ENCODE results near the gene SCN10A. TPM values are rescaled to one million over a fixed set of nuclear protein-coding genes. Genes with fewer than 3 reads are reported as not detected.

Gene SCN10A
- total RNA-seq (2014; rRNA removed; shearing (Covaris generic)) = not detected in 2 replicates

GRCh38 chr3:38816026-38816425 is at the start of gene SCN10A:
Gene SCN10A (minus strand): TSS chr3:38816217. CDS start chr3:38794010, 22,207 bp downstream.
- H3K4me3 ChIP-seq (ENCODE audit: insufficient read depth, low read depth, low read length) = no peak within 1 kb of the TSS
- no peaks in the 10 kb centered on the region for H3K36me3 ChIP-seq (replicated peaks; ENCODE audit: control insufficient read depth, insufficient read depth, low read length)
- DNase-seq = no peak
- no peaks in the 10 kb centered on the region for H3K27me3 ChIP-seq (ENCODE audit: control insufficient read depth, insufficient read depth, low read length)

DNA sequence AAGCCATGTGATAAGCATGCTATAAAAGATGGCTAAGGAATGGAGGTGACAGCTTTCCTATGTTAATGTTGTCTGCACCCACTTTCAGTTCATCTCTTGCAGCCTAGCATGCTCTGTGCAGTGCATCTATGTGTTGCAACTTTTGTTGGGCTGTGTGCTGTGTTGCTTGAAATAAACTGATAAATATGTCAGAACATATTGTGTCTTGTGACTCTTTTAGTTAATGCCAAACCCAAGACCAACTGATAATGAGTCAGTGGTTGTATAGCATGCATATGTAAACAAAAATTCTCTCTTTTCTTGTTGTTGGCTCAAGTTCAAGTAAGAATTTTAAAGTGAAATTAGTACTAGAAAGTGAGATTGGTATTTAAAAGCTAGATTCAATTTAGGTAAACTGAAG is 37.0 kb upstream of the SCN10A start:
- Histone ChIP-seq H3K27me3 (ENCODE audit: control insufficient read depth, insufficient read depth, low read length) (no peaks in the 10 kb centered on the region), H3K36me3 (replicated peaks; ENCODE audit: control insufficient read depth, insufficient read depth, low read length) (no peaks in the 10 kb centered on the region), H3K4me3 (ENCODE audit: insufficient read depth, low read depth, low read length) (no peak overlapping the region)
- no peak for DNase-seq

- H3K27me3 ChIP-seq (ENCODE audit: control insufficient read depth, insufficient read depth, low read length) = no peaks in the 10 kb centered on the region
- no peak overlapping the region for H3K4me3 ChIP-seq (ENCODE audit: insufficient read depth, low read depth, low read length)
- DNase-seq = no peak
- H3K36me3 ChIP-seq (replicated peaks; ENCODE audit: control insufficient read depth, insufficient read depth, low read length) = no peaks in the 10 kb centered on the region
These were observed 27.9 kb upstream of the SCN10A start for GRCh38 chr3:38843898-38844297.

GRCh38 chr3:38842266-38842965 is 26.4 kb upstream of the SCN10A start:
- Histone ChIP-seq H3K36me3 (replicated peaks; ENCODE audit: control insufficient read depth, insufficient read depth, low read length) (no peaks in the 10 kb centered on the region), H3K4me3 (ENCODE audit: insufficient read depth, low read depth, low read length) (no peak overlapping the region), H3K27me3 (ENCODE audit: control insufficient read depth, insufficient read depth, low read length) (no peaks in the 10 kb centered on the region)
- no peak for DNase-seq

GRCh38 chr3:38840987-38841386 is 25.0 kb upstream of the SCN10A start:
- no peaks in the 10 kb centered on the region for H3K27me3 ChIP-seq (ENCODE audit: control insufficient read depth, insufficient read depth, low read length)
- no peaks in the 10 kb centered on the region for H3K36me3 ChIP-seq (replicated peaks; ENCODE audit: control insufficient read depth, insufficient read depth, low read length)
- DNase-seq = no peak
- no peak overlapping the region for H3K4me3 ChIP-seq (ENCODE audit: insufficient read depth, low read depth, low read length)

- no peaks in the 10 kb centered on the region for H3K27me3 ChIP-seq (ENCODE audit: control insufficient read depth, insufficient read depth, low read length)
- H3K36me3 ChIP-seq (replicated peaks; ENCODE audit: control insufficient read depth, insufficient read depth, low read length) = no peaks in the 10 kb centered on the region
- DNase-seq = no peak
These were observed 21.3 kb upstream of the SCN10A start for GRCh38 chr3:38837358-38837757.

GRCh38 chr3:38836561-38836960 is 20.5 kb upstream of the SCN10A start:
- DNase-seq = no peak
- H3K27me3 ChIP-seq (ENCODE audit: control insufficient read depth, insufficient read depth, low read length) = no peaks in the 10 kb centered on the region

More at GRCh38 chr3:38837358-38837757, 21.3 kb upstream of the SCN10A start:
- H3K4me3 ChIP-seq (ENCODE audit: insufficient read depth, low read depth, low read length) = no peak overlapping the region

DNA sequence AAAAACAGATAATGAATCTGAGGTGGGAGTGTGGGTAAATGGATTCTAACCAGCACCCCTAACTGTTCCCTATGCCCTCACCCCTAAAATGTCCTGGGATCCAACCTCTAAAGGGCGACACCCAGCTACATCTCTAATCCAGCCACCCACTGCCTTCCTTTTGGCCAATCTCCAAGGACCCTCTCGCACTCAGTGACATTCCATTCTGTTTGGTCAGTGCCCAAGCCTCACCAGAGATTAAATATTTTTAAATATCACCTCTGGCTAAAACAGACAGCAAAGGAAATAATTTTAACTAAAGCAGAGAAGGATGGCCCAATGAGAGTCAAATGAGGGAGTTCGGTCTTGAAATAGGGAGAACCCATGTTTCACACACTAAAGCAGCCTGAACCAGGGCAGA is 19.9 kb upstream of the SCN10A start:
- H3K4me3 ChIP-seq (ENCODE audit: insufficient read depth, low read depth, low read length) = no peak overlapping the region
- DNase-seq = no peak
- H3K27me3 ChIP-seq (ENCODE audit: control insufficient read depth, insufficient read depth, low read length) = no peaks in the 10 kb centered on the region
- no peaks in the 10 kb centered on the region for H3K36me3 ChIP-seq (replicated peaks; ENCODE audit: control insufficient read depth, insufficient read depth, low read length)

More at GRCh38 chr3:38836561-38836960, 20.5 kb upstream of the SCN10A start:
- Histone ChIP-seq H3K36me3 (replicated peaks; ENCODE audit: control insufficient read depth, insufficient read depth, low read length) (no peaks in the 10 kb centered on the region), H3K4me3 (ENCODE audit: insufficient read depth, low read depth, low read length) (no peak overlapping the region)

- H3K4me3 ChIP-seq (ENCODE audit: insufficient read depth, low read depth, low read length) = no peak overlapping the region
- no peaks in the 10 kb centered on the region for H3K27me3 ChIP-seq (ENCODE audit: control insufficient read depth, insufficient read depth, low read length)
- no peaks in the 10 kb centered on the region for H3K36me3 ChIP-seq (replicated peaks; ENCODE audit: control insufficient read depth, insufficient read depth, low read length)
- no peak for DNase-seq
These were observed 18.7 kb upstream of the SCN10A start for GRCh38 chr3:38834717-38835116.

DNA sequence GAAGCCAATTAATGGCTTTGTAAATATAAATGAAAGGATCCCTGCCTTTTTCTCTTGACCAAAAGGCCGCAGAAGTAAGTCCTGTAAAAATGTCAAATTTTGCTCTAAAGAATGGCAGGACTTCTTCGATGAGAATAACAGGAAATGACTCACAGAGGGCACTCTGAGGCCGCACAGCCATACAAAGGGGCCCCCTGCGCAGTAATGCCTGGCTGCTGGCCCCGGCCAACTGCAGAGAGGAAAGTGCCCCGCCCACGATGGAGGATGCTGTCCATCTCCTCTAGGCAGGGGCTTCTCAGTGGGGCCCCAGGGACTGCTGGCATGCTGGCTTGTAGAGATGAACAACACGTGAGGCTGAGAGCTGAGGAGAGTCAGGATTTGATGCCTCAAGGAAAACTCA is 18.1 kb upstream of the SCN10A start:
- DNase-seq = peak; percentile 51
- no peaks in the 10 kb centered on the region for H3K36me3 ChIP-seq (replicated peaks; ENCODE audit: control insufficient read depth, insufficient read depth, low read length)
- no peaks in the 10 kb centered on the region for H3K27me3 ChIP-seq (ENCODE audit: control insufficient read depth, insufficient read depth, low read length)
- no peak overlapping the region for H3K4me3 ChIP-seq (ENCODE audit: insufficient read depth, low read depth, low read length)

DNA sequence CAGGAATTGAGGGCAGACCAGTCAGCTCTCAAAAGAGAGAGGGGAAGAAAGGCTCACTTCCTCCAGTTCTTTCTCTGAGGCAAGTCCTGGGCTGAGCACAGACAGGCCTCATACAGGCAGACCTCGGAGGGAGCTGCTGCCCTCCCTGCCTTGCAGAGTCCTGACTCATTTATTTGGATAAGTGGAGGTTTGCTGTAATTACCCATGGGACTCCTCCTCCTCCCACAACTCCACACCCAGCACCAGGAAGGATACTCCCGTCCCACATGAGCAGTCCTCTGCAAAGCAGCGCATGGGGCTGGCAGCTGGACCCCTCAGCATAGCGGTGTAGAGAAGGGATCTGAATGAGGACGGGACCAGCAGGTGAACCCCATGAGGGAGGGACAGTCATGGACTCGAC is 13.4 kb upstream of the SCN10A start:
- no peaks in the 10 kb centered on the region for H3K36me3 ChIP-seq (replicated peaks; ENCODE audit: control insufficient read depth, insufficient read depth, low read length)
- DNase-seq = no peak
- H3K27me3 ChIP-seq (ENCODE audit: control insufficient read depth, insufficient read depth, low read length) = no peaks in the 10 kb centered on the region
- no peak overlapping the region for H3K4me3 ChIP-seq (ENCODE audit: insufficient read depth, low read depth, low read length)

DNA sequence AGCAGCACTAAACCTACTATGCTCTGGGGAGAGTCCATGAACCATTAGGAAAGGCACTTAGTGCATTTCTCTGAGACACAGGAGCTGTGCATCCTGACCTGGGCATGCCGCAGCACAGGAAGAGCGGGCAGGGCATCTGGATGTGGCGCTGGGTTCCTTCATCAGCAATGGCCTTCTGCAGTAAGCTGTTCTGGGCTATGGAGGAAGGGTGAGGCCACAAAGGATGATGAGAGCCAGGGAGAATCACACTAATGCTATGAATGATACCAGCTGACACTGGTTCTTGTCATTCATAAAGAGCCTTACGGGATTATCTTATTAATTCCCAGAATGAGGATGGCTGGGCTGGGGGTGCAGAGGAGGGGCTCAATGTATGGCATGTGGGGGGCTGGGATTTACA is 12.7 kb upstream of the SCN10A start:
- Histone ChIP-seq H3K27me3 (ENCODE audit: control insufficient read depth, insufficient read depth, low read length) (no peaks in the 10 kb centered on the region), H3K36me3 (replicated peaks; ENCODE audit: control insufficient read depth, insufficient read depth, low read length) (no peaks in the 10 kb centered on the region), H3K4me3 (ENCODE audit: insufficient read depth, low read depth, low read length) (no peak overlapping the region)
- no peak for DNase-seq

DNA sequence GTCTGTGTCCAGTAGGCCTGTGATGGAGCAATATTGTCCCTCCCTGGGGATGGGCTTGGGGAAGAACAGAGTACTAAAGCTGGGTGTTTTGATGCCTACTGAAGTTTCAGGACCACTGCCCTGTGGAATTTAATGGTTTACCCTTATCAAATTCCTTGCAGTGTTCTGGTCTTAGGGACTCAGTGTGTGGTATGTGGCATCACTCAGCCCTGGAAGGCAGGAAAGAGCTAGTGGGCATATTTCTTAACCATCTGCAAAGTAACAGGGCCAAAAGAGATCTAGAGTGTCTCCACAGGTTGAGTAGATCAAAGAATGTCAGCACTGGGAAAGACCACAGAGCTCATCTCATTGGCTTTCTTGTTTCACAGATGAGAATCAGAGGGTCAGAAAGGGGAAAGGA is 11.8 kb upstream of the SCN10A start:
- no peak for DNase-seq
- no peak overlapping the region for H3K4me3 ChIP-seq (ENCODE audit: insufficient read depth, low read depth, low read length)
- no peaks in the 10 kb centered on the region for H3K36me3 ChIP-seq (replicated peaks; ENCODE audit: control insufficient read depth, insufficient read depth, low read length)
- H3K27me3 ChIP-seq (ENCODE audit: control insufficient read depth, insufficient read depth, low read length) = no peaks in the 10 kb centered on the region

DNA sequence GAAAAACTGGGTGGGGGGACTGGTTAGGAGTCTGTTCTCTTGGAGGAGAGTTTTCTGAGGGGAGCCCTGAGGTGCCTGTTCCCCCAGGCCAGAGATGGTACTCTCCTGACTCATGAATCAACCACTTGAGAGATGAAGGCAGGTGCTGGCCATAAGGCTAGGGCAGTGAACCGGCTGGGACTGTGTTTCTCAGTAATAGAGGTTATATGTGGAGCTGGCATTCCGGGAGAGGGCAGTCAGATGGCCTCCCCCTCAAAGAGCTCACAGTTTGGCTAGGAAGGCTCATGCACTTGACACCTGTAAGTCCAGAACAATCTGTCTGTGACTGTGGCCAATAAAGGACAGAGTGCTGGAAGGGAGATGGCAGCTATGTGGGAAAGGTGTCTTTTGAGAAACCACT is 10.0 kb upstream of the SCN10A start:
- Histone ChIP-seq H3K36me3 (replicated peaks; ENCODE audit: control insufficient read depth, insufficient read depth, low read length) (no peaks in the 10 kb centered on the region), H3K27me3 (ENCODE audit: control insufficient read depth, insufficient read depth, low read length) (no peaks in the 10 kb centered on the region), H3K4me3 (ENCODE audit: insufficient read depth, low read depth, low read length) (no peak overlapping the region)
- DNase-seq = no peak

GRCh38 chr3:38824349-38824748 is 8.3 kb upstream of the SCN10A start:
- no peak for DNase-seq
- no peak overlapping the region for H3K4me3 ChIP-seq (ENCODE audit: insufficient read depth, low read depth, low read length)
- H3K36me3 ChIP-seq (replicated peaks; ENCODE audit: control insufficient read depth, insufficient read depth, low read length) = no peaks in the 10 kb centered on the region
- no peaks in the 10 kb centered on the region for H3K27me3 ChIP-seq (ENCODE audit: control insufficient read depth, insufficient read depth, low read length)

DNA sequence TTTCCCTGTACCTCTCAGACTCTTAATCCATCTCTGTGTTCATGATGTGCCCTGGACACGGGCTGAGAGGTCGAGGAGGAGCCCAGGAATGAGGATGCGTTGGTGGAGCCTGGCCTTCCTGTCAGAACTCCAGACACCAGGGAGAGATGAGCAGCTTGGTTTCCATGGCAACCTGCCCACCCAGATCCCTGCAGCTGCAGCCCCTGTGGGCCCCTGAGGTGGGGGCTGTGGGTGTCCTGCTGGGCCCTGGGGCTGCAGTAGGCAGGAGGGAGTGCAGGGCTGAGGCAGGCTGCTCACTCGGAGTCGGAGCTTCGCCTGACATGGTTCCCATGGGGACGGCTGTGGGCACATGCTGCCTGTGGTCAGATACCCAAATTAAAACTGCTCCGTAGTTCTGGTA is 7.7 kb upstream of the SCN10A start:
- DNase-seq = no peak
- H3K36me3 ChIP-seq (replicated peaks; ENCODE audit: control insufficient read depth, insufficient read depth, low read length) = no peaks in the 10 kb centered on the region
- H3K4me3 ChIP-seq (ENCODE audit: insufficient read depth, low read depth, low read length) = no peak overlapping the region
- no peaks in the 10 kb centered on the region for H3K27me3 ChIP-seq (ENCODE audit: control insufficient read depth, insufficient read depth, low read length)
